Hypothalamus (tissue), 51 donors: Measurements from ENCODE around the gene DSG2.
"Not testable (repeated sequence)": the region's sequence is repeated elsewhere in the genome, so short reads cannot be mapped to it uniquely, and the experiment has no call there.

Experiments
- DNase-seq, 51 donors: peaks; one replicate each; lab custom pipeline; 2025; lab: John Stamatoyannopoulos, UW

DSG2 gene

DNA sequence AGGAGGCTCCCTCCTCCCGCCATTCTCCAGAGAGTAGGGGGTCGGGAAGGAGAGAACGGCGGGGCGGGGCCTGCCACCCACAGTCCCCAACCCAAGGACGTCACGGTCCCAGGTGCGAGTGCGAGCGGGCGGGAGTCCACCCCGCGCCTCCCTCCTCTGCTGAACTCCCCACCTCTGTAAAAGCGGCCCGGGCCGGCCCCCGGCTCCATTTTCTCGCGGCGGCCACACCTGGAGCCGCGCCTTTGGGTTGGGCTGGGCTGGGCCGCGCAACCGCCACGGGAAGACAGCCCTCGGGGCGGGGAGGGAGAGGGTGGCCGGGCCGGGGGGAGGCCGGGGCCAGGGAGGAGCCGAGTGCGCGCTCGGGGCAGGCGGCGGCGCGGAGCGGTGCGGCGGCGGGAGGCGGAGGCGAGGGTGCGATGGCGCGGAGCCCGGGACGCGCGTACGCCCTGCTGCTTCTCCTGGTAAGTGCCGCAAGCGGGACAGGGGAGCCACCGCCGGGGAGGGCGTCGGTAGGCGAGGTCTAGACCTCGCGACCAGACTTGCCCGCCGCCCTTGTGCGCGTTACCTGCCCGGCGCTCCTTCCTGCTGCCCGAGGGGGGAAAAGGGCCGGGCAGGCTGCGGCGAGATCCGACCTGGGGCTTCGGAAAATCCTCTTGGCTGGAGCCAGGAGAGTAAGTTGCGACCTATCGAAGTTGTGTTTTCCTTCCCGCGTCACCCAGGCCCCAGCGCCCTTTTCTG lies at the start of gene DSG2:
Gene DSG2, plus strand, starts transcription at position 342 of the 738 bp plus-strand sequence. Its CDS starts 75 bp downstream, at position 417.
- DNase-seq: peak in 9 of 51 donors; percentile 4 to 25 (median 8)

DNA sequence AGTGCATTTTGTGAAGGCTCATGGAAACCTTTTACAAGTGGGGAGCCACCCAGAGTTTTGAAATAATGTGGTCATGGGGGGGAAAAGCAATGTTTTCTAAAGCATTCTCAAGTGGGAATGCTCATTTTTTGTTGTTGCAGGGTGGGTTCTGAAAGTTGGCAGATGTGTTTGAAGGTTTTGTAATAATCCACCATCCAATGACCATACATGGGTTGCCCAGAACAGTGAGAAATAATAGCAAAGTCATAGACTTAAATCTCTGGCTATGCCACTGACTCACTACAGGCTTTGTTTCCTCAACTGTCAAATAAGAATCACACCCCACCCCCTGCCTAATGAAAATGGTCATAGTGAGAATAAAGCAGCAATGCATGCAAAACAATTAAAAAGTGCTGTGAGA lies 47.6 kb upstream of the DSG2 start:
- no peak for DNase-seq

DNA sequence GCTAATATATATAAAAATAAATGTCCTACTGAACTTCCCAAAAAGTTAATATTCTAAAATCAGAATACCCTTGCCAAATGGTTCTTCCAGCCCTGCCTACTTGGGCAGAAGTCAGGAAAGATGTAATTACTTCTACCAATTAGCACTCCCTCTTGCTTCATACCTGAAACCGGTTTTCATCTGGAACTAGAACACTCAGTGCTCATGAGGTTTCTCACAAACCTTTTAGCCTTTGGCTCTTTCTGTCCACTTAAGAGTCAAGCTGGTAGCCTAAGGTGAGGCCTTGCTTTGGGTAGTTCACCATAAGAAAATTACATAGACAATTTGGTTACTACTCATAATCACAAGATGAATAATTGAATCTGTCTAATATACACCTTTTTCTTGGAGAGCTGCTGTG lies 46.4 kb upstream of the DSG2 start:
- DNase-seq: no peak

DNA sequence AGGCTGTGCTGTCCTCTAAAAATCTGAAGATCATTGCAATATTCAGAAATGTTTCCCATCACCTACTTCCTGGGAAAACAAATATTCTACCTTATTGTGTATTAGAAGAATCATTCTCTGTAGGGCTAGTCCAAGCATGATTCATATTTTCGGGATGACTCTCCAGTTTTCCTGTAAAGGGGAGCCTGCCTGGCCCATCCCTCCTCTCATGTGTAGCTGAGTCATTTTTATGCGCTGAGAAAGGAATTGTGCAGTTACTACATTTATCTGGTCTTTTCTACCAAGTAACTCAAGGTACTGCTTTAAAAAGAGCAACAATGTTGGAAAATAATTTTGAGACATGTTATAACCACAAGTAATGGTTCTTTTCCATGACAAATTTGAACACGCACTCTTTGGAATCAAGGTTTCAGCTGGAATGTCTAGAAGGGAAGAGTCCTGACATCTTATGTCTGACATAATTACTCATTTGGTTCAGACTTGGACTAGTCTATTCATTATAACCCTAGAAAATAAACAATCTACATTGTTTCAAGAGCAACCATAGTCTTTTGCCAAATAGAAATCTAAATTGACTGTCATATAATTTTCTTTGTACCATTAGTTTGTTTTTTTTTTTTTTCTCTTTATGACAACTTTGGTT lies 43.8 kb upstream of the DSG2 start:
- DNase-seq: no peak

DNA sequence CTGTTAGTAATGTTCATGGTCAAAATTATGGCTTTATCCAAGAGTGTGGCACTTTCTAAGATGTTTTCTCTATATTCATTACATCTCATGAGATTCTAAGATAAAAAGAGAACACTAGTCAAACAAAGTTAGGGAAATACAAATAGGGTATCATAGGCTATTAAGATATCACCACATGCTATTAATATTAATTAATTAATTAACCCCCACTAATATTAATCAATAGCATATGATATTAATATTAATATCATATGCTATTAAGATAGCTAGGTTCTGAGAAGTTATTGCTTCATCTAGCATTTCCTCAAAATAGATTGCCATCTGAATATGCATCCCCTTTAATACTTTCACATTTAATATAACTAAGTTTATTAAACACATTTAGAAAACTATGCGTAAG lies 28.3 kb upstream of the DSG2 start:
- no peak for DNase-seq

DNA sequence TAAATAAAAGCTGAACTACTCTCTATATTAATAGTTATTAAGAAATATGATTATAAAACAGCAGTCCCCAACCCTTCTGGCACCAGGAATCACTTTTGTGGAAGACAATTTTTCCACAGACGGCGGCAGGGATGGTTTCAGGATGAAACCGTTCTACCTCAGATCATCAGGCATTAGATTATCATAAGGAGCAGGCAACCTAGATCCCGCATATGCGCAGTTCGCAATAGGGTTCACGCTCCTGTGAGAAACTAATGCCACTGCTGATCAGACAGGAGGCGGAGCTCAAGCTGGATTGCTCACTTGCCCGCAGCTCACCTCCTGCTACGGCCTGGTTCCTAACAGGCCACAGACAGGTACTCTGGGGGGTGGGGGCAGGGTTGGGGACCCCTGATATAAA lies 19.3 kb upstream of the DSG2 start:
- no peak for DNase-seq

DNA sequence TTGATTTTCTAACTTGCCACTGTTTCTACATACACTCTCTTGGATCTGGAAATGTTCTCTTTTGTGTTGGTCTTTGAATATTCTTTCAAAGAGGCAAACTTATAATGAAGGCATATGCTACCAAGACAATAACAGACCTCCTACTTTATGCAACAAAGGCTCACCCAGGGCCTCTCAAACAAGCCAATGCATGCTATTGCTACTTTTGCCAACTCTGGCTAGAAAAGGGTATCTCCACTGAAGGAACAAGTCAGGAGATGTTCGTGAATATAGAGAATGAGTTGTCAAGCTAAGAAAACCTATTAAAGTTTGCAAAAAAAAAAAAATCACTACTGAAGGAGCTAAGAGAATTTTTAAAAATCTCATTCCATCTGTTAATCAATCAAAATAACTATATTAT lies 15.9 kb upstream of the DSG2 start:
- no peak for DNase-seq

DNA sequence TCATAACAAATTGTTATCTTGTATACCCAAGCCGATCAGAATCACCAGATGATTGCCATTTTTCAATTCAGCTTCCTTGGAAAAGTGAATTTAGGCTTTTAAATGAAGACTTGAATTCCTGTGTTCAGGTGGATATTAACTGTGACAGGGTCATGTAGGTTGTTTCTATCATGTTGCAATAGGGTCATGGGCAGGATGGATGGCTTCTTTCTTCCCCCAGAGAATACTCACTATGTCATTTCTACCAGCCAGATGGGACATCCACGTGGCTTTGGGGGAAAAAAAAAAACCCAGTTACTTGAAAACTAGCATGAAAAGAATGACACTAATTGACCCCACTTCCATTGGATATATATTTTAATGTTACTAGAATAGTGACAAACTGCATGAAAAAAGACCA lies 14.6 kb upstream of the DSG2 start:
- no peak for DNase-seq

DNA sequence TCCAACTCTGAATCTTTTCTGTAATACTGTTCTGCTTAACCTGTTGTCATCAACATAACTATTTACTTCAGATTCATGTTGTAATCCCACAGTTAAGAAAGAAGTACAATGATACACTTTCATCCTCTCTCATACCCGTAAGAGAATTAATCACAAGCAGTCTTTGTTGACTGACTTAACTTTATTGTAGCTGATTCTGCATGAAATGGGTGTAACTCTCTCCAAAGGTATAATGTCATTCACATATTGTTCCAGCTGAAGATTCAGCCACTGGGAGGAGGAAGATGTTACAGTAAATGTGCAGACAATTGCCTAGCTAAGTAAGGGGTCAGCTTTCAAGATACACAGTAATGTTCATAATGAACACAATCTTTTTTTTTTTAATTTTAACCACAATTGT lies 13.5 kb upstream of the DSG2 start:
- no peak for DNase-seq

DNA sequence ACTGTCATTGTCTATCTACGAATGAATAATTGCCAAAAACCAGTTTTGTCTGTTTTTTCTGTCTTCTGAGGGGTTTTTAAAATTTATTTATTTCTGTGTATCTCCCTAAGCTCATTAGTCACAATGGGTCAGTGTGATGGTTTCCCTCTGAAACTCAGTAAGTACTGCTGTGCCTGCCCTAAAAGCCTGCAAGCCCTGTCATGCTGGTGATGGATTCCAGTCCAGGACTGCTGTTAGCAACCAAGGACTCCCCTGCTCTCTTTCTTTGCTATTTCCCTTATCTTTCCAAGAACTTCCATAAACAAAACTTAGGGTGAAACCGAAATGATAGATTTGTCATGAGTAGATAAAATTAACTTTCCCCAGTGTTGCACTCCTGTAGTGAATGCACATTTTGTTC lies 11.8 kb upstream of the DSG2 start:
- DNase-seq: no peak

DNA sequence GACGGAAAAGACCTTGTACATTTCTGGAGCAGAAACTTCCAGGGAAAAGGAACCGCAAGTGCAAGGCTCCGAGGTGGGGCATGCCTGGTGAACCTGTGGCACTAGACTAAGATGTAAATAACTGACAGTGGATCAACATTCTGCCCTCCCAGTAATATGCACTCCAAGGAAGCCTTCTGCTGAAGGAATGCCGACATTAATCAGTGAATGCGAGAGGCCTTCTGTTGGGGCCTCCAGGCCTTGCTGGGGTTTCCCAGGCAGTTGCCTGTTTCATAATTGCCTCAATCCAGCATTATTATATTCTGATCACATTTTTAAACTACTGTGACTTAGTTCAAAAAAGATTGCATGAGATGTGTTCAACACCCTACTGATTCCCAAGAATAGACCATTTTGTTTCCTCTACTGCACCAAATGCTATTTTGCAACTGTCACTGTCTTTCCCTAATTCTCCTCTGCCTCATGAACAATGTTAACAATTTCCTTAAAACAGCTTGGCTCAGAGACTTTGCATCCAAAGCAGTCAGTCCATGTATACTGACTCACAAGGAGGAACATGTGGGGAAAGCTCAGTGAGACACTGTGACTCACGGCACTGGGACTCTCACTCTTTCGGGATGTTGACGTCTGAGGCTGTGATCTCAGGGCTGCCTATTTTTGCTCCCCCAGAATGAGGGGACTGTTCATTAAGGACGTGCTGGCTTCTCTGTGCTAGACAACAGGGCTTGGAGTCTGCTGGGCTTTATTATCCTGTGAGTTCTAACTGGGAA lies 10.5 kb upstream of the DSG2 start:
- DNase-seq: peak in 1 of 51 donors; percentile 13

DNA sequence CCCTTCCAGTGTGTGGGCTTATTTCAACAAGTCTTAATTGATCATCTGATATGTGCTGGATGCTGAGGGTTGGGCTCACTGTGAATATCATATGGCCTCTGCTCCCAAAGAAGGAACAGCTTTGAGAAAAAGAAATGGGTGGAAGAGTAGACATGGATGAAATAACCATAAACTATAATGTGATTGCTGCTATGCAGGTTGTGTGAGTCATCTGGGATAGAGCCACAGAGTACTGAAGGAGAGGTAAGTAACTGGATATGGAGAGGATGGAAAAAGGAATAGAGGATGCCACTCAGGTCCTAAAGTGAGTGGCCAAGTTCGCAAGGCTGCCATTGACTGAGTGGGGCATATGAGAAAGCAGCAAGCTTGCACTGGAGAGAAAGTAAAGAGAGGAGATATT lies 8.7 kb upstream of the DSG2 start:
- DNase-seq: no peak

DNA sequence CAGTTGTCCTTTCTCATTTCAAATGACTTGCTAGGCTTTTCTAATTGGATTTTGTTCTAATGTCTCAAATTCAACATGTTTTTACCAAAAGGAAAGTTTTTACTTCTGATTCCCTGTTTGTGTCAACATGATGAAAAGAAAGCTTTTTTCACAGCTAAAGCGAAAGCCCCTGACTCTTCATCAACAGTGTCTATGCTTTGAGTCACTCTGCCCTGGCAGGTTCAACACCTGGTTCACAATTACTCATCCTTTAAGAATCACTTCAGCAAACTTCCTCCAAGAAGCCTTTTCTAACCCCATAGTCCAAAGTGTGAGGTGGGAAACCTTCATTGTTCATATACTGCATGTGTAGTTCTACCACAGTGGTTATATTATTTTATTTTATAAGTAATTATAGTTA lies 7.6 kb upstream of the DSG2 start:
- DNase-seq: no peak

DNA sequence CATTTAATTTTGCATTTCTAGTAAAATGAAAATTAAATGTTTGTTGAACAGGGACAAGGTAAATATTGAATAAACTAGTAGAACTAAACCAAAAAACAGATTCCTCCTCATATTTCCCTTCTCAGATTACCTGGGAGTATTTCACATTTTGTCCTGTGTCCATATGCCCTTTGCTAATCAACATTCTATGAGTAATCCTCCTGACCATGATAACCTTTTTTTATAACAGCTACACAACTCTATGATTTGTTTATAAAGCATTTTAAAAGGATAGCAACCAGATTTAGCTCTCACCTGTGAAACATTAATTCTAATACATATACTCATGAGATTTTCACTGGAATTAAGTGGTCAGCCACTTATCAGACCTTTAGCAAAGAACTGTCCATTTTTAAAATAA lies 7.1 kb upstream of the DSG2 start:
- DNase-seq: no peak

DNA sequence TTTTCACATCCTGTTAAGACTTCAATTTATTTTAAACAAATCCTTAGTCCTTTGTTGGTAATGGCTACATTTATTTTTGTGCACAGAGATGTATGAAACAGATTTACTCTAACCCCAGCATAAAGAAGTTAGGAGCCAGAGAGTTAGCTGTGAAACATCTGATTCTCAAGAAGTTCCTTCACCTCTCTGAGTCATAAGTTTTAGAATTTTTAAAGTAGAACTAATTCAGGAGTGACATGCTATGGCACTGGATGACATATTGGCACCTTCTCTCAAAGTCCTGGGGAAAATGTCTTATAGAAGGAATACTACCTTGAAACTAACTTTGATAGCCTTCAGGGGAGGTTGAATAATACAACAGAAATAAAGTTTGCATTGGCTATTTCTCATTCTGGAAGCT lies 6.4 kb upstream of the DSG2 start:
- no peak for DNase-seq

DNA sequence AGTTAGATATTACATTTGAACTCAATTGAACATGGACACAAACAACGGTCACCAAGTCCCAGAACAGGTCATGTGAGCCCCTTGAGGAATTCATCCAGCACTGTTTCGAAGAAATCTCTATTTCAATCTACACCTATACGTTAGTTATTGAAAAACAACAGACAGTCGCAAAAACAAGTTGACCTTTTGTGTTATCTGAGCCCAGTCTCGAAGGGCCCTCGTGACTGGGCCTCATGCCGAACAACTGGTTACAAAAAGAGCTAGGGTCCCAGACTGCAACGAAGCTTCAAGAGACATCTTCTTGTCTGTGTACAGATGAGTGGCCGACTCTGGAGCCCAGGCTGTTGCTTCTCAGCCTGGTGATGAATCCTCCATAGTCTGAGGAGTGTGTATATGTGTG lies 5.3 kb upstream of the DSG2 start:
- no peak for DNase-seq

DNA sequence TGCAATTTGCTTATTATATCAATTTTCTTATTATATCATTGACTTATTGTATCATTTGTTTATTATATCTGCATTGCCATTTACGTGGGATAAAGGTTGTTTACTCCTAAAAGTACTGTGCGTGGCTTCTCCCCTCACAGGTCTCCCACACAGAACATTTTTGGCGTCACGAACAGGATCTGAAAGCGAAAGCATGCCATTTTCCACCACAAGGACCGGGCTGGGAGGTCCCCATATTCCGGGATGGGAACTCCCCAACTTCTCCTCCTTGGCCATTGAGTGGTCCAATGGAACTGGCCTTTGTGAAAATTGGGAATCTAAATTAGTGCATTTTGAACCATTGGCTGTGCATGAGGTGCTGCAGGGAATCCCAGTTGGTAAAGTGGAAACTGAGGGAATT lies 4.8 kb upstream of the DSG2 start:
- no peak for DNase-seq

DNA sequence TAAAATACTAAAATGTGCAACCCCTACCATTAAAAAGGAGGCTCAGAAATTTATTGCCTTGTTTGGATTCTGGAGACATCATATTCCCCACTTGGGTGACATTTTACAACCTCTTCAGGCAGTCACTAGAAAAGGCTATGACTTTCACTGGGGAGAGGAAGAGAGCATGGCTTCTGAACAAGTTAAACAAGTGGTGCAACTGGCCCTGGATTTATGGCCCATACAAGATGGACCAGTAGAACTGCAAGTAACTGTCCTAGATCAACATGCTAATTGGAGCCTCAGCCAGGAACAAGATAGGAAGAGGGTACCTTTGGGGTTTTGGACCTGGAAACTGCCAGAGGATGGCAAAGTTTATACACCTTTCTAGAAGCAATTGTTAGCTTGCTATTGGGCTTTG lies 4.0 kb upstream of the DSG2 start:
- no peak for DNase-seq

DNA sequence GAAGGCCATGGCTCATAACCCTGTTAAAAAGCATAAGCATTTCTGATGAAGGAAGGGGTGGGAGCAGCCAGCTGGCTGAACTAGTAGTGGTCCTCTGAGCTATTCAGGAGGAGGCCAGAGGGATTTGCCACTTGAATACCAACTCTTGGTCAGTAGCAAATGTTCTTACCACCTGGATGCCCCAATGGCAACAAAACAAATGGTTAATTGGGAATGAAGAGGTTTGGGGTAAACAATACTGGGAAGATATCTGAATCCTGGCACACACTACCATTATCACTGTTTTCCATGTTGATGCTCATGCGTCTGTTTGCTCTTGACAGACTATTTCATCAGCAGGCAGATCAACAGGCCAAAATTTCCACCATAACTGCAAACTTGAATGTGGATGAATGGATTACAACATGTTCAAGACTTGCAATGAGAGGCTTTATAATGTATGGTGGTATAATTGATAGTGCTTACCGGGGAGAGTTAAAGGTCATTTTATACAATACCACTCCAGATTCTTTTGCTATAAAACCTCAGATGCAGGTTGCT lies 3.2 kb upstream of the DSG2 start:
- DNase-seq: not testable (repeated sequence)

DNA sequence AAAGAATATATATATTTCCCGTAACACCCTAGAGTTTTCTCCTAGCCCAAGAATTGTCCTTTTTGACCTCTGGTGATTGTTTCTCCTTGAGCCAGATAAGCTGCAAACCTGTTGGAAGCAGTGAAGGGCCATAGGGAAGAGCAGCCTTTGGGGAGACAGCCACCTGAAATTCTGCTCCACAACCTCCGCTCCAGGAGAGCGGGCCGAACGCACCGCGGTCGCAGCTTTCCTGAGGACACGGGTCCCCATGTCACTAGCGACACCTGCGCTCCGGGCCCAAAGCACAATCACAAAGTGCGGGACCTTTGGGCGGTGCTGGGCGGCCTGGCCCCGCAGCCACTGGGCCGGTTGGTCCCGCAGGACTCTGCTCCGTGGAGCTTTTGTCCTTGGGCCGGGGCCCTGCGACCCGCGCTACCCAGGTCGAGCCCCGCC lies 557 bp upstream of the DSG2 start:
- no peak for DNase-seq
